Fibroblast of mammary gland (primary cell): Measurements from ENCODE around the gene CHD8.

ENCODE experiments used
- DNase-seq: peaks from one replicate; pipeline ENCODE4 v3.0.0-alpha.2; 2010; ENCODE audit warnings: low read depth
- H3K4me3 ChIP-seq: 2 replicates; pipeline ENCODE4 v1.5.1; 2011; ENCODE audit warnings: low read depth, mild to moderate bottlenecking, low read length, moderate library complexity; ENCODE audit not compliant: control insufficient read depth
- TF ChIP-seq, protein P1 (sequence below): conservative IDR thresholded peaks from 2 replicates; pipeline ENCODE4 v1.5.1; 2011; ENCODE audit warnings: low read depth, low read length, inconsistent platforms; ENCODE audit not compliant: control insufficient read depth, insufficient read depth

CHD8 gene

DNA sequence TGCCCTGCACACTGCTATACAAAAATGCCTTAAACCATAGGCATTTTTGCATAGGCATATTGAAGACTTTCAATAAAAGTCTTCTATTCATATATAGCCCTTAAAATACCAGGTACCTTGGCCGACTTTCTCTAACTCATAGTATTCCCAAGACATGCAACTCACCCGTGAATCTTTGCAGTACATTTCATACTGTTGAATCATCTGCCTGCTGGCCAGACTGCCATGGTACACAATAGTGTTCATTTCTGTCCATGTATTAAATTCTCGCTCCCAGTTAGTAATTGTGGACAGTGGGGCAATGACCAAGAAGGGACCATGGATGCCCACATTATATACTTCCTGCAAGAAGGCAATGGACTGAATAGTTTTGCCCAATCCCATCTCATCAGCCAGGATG, 47.8 kb downstream of the CHD8 start:
- TF ChIP-seq, protein P1, sequence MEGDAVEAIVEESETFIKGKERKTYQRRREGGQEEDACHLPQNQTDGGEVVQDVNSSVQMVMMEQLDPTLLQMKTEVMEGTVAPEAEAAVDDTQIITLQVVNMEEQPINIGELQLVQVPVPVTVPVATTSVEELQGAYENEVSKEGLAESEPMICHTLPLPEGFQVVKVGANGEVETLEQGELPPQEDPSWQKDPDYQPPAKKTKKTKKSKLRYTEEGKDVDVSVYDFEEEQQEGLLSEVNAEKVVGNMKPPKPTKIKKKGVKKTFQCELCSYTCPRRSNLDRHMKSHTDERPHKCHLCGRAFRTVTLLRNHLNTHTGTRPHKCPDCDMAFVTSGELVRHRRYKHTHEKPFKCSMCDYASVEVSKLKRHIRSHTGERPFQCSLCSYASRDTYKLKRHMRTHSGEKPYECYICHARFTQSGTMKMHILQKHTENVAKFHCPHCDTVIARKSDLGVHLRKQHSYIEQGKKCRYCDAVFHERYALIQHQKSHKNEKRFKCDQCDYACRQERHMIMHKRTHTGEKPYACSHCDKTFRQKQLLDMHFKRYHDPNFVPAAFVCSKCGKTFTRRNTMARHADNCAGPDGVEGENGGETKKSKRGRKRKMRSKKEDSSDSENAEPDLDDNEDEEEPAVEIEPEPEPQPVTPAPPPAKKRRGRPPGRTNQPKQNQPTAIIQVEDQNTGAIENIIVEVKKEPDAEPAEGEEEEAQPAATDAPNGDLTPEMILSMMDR, result no peak
- no peak overlapping the region for H3K4me3 ChIP-seq
- peak; percentile 82 for DNase-seq

DNA sequence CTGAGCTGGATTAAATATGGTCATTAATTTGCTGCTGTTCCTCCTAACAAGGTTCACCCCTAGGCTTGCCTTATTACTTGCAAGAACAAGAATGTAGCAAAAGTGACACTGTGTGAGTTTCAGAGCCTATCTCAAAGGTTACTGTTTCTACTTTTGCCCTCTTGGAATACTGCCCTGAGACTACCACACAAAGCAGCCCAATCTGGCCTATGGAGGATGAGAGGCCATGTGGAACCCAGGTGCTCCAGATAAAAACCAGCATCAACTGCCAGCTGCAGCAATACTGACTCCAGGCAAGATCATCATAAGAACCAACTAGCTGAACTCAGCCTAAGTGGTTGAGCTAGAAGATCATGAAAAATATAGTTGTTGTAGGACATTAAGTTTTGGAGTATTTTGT, 49.7 kb downstream of the CHD8 start:
- H3K4me3 ChIP-seq, result no peak overlapping the region
- TF ChIP-seq, protein P1, result no peak
- DNase-seq, result no peak

DNA sequence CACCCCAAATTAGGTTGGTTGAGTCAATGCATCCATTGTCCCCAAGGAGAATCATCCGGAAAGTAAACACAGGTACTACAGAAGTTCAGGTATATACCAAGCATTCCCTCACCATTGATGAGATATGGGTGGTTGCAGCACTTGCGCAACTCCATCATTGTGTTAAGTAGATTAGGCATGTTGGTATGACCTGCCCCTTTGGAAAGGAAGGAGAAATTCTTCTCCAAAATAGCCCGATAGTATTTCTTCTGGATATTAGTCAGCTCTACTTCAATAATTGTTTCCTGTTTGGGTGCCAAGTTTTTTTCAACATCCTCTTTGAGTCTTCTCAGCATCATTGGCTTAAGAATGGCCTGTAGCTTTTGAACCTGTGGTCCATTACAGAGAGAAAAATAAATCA, 50.8 kb downstream of the CHD8 start:
- peak; percentile 47 for DNase-seq

DNA sequence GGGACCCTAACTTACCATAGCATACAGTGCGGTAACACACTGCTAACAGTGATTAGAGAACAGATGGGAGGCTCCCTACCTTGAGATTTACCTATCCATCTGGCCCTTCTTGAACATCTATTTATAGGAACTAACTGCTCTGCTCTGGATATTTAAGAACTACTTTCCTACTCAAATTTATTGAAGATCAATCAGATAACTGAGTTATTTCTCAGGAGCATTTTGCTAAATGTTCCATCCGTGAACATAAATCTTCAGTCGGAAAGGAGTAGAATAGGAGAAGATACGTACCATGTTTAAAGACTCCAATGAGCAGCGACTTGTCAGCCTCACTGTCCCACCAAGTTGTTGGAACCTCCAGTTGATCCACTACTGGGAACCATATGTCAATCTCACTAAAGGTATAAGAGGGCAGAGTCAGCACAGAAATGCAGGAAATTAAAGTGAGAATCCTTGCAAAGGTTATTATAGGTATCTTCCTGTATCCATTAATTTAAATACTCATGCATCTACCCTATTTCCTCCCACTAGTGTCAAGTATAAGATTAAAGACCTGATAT, 56.5 kb downstream of the CHD8 start:
- DNase-seq, result no peak
- no peak overlapping the region for H3K4me3 ChIP-seq
- TF ChIP-seq, protein P1, result no peak

More for the DNA sequence above, 50.8 kb downstream of the CHD8 start:
- H3K4me3 ChIP-seq, result no peak overlapping the region
- TF ChIP-seq, protein P1, result no peak

DNA sequence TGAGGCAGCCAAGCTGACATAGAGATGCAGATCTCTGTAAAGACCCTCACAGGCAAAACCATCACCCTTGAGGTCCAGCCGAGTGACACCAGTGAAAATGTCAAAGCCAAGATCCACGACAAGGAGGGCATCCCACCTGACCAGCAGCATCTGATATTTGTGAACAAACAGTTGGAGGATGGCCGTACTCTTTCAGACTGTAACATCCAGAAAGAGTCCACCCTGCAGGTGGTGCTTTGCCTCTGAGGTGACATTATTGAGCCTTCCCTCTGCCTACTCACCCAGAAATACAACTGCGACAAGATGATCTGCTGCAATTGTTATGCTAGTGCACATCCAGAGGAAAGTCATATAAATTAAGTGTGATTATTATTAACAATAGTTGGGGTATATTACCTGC, 57.0 kb downstream of the CHD8 start:
- H3K4me3 ChIP-seq, result no peak overlapping the region
- TF ChIP-seq, protein P1, result no peak
- DNase-seq, result no peak

DNA sequence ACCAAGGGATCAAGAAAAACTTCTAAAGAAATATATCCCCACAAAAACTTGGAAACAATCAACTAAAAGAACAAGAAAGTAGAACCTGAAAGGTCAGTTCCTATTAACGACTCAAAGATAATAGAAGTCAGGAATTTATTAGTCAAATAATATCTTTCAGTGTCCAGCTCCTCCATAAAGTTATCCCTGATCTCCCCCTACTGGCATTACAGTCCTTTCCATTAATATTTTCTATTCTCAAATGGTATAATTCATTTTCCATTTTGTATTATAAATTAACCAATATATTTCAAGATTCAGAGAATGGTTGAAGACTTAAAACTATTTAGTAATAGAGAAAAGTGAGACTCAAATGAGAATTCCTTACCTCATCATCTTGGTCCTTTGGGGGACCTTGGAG, 60.5 kb downstream of the CHD8 start:
- TF ChIP-seq, protein P1, result no peak
- no peak for DNase-seq
- no peak overlapping the region for H3K4me3 ChIP-seq
